OCI-LY3 (cell line): ENCODE measurements around the gene CAND1.

Source experiments
- H2AFZ ChIP-seq: fragments of 200-600, 300-600 bp; shearing (Covaris generic); 2 replicates; pipeline ENCODE4 v1.6.0; 2014; ENCODE audit warnings: antibody characterized with exemption, low read depth, low read length
- H3K27ac ChIP-seq: fragments of 200-600, 300-600 bp; sonication (generic); 2 replicates; pipeline ENCODE4 v1.5.1; 2014; ENCODE audit warnings: mild to moderate bottlenecking, low read length, moderate library complexity, mixed read lengths
- H3K27me3 ChIP-seq: fragments of 200-600, 300-600 bp; sonication (generic); 2 replicates; pipeline ENCODE4 v1.6.1; 2014; ENCODE audit warnings: low read depth, low read length, mixed read lengths
- H3K36me3 ChIP-seq: fragments of 200-600, 300-600 bp; sonication (generic); replicated peaks from 2 replicates; pipeline ENCODE3; 2014; ENCODE audit warnings: low read depth, low read length, mixed read lengths
- H3K4me1 ChIP-seq: fragments of 300-600, 200-600 bp; sonication (generic); 2 replicates; pipeline ENCODE4 v1.6.1; 2014; ENCODE audit warnings: low read length, mixed read lengths
- H3K4me2 ChIP-seq: fragments of 200-600, 300-600 bp; sonication (generic); 2 replicates; pipeline ENCODE4 v1.6.1; 2014; ENCODE audit warnings: low read length, mixed read lengths
- H3K4me3 ChIP-seq: fragments of 300-600, 200-600 bp; sonication (generic); 2 replicates; pipeline ENCODE4 v1.5.1; 2014; ENCODE audit warnings: antibody characterized with exemption, mild to moderate bottlenecking, low read length, moderate library complexity
- H3K79me2 ChIP-seq: fragments of 300-600, 200-600 bp; shearing (Covaris generic); 2 replicates; pipeline ENCODE4 v1.6.1; 2014; ENCODE audit warnings: mild to moderate bottlenecking, low read length, mixed read lengths
- H3K9ac ChIP-seq: fragments of 300-600, 200-600 bp; shearing (Covaris generic); 2 replicates; pipeline ENCODE4 v1.6.0; 2014; ENCODE audit warnings: mild to moderate bottlenecking, low read length, moderate library complexity
- H3K9me3 ChIP-seq: fragments of 200-600, 300-600 bp; shearing (Covaris generic); 2 replicates; pipeline ENCODE4 v1.6.1; 2014; ENCODE audit warnings: low read length, mixed read lengths; ENCODE audit not compliant: insufficient read depth
- H4K20me1 ChIP-seq: fragments of 200-600, 300-600 bp; sonication (generic); 2 replicates; pipeline ENCODE4 v1.6.1; 2016; ENCODE audit warnings: low read length, mixed read lengths; ENCODE audit not compliant: insufficient read depth
- EZH2phosphoT487 ChIP-seq: fragments of 200-600 bp; shearing (Covaris generic); IDR thresholded peaks from 2 replicates; pipeline ENCODE4 v1.6.1; 2018; ENCODE audit warnings: antibody characterized with exemption, mixed run types, low read depth
- TF ChIP-seq, protein P1 (sequence below): fragments of 200-600, 300-600 bp; sonication (generic); IDR thresholded peaks from 2 replicates; pipeline ENCODE4 v1.5.1; 2014; ENCODE audit warnings: antibody characterized with exemption, low read length, low read depth

CAND1 gene

GRCh38 chr12:67327466-67327865 is 58.3 kb downstream of the CAND1 start:
- H3K27ac ChIP-seq, result no peak overlapping the region
- TF ChIP-seq, protein P1, sequence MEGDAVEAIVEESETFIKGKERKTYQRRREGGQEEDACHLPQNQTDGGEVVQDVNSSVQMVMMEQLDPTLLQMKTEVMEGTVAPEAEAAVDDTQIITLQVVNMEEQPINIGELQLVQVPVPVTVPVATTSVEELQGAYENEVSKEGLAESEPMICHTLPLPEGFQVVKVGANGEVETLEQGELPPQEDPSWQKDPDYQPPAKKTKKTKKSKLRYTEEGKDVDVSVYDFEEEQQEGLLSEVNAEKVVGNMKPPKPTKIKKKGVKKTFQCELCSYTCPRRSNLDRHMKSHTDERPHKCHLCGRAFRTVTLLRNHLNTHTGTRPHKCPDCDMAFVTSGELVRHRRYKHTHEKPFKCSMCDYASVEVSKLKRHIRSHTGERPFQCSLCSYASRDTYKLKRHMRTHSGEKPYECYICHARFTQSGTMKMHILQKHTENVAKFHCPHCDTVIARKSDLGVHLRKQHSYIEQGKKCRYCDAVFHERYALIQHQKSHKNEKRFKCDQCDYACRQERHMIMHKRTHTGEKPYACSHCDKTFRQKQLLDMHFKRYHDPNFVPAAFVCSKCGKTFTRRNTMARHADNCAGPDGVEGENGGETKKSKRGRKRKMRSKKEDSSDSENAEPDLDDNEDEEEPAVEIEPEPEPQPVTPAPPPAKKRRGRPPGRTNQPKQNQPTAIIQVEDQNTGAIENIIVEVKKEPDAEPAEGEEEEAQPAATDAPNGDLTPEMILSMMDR, result no peak
- no peaks in the 10 kb centered on the region for H3K9me3 ChIP-seq

DNA sequence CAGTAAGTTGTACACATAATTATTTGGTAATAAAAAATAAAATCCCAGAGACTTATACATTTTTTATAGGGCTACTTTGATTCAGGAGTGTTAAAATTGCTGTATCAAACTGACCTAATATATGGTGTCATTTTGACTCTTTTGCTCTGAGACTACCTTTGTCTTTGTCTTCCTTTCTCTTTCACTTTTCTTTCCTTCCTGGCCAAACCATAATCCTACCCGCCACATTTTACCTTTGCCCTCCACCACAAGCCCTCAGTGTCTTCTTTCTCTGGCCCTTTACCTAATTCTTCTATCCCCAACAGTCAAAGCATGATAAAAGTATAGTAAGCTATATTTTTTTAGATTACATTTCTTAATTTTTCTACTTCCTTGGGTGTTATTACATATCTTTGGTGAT is 62.0 kb downstream of the CAND1 start:
- H3K4me2 ChIP-seq, result no peak overlapping the region
- no peaks in the 10 kb centered on the region for H3K79me2 ChIP-seq
- H3K27ac ChIP-seq, result no peak overlapping the region

More at GRCh38 chr12:67327466-67327865, 58.3 kb downstream of the CAND1 start:
- Histone ChIP-seq H3K79me2 (no peaks in the 10 kb centered on the region), H3K4me3 (no peak overlapping the region), H3K36me3 (peaks cover 15% of the 10 kb centered on the region), H3K9ac (no peak overlapping the region), H3K4me2 (no peak overlapping the region), H3K27me3 (no peaks in the 10 kb centered on the region), H3K4me1 (no peaks in the 10 kb centered on the region), H2AFZ (no peak overlapping the region), H4K20me1 (no peaks in the 10 kb centered on the region)

DNA sequence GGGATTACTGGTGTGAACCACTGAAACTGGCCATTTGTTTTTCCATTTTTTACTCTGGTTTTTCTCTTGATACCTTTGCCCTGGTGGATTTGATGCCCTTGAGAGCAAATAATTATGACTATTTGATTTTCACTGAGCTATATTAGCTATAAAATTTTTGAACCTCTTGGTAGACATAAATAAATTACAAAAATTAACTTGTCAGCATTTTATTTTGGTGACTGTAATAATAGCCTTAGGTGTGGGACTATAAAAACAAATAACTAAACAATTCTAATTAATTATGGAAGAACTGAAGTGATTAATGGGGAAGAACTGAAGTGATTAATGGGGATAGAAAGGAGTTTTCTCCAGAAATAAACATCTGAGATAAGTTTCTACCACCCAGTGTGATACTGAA is 62.7 kb downstream of the CAND1 start:
- Histone ChIP-seq H3K9ac (no peak overlapping the region), H2AFZ (no peak overlapping the region), H3K4me2 (no peak overlapping the region), H3K27ac (no peak overlapping the region), H3K79me2 (no peaks in the 10 kb centered on the region), H4K20me1 (no peaks in the 10 kb centered on the region), H3K27me3 (no peaks in the 10 kb centered on the region), H3K36me3 (no peaks in the 10 kb centered on the region), H3K4me1 (no peaks in the 10 kb centered on the region), H3K4me3 (no peak overlapping the region), H3K9me3 (no peaks in the 10 kb centered on the region)
- TF ChIP-seq EZH2phosphoT487, result no peak
- TF ChIP-seq, protein P1, result no peak

More for the DNA sequence above, 62.0 kb downstream of the CAND1 start:
- no peak for TF ChIP-seq EZH2phosphoT487
- TF ChIP-seq, protein P1, result no peak
- no peaks in the 10 kb centered on the region for H3K27me3 ChIP-seq
- no peak overlapping the region for H3K4me3 ChIP-seq
- H3K9ac ChIP-seq, result no peak overlapping the region
- H4K20me1 ChIP-seq, result no peaks in the 10 kb centered on the region
- H3K4me1 ChIP-seq, result no peaks in the 10 kb centered on the region
- H2AFZ ChIP-seq, result no peak overlapping the region
- no peaks in the 10 kb centered on the region for H3K36me3 ChIP-seq
- no peaks in the 10 kb centered on the region for H3K9me3 ChIP-seq

DNA sequence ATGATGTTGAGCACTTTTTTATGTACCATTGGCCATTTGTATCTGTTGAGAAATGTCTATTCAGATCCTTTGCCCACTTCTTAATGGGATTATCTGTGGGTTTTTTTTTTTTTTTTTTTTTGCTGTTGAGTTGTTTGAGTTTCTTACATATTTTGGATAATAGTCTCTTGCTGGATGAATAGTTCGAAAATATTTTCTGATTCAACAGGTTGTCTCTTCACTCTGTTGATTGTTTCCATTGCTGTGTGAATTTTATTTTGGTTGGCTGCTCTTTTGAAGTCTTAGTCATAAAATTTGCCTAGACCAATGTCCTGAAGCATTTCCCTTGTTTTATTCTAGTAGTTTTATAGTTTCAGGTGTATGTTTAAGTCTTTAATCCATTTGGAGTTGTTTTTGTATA is 64.5 kb downstream of the CAND1 start:
- no peak overlapping the region for H3K9ac ChIP-seq
- H3K27ac ChIP-seq, result no peak overlapping the region
- no peak overlapping the region for H3K4me2 ChIP-seq
- H2AFZ ChIP-seq, result no peak overlapping the region
- peaks cover 7% of the 10 kb centered on the region for H3K9me3 ChIP-seq
- H3K4me1 ChIP-seq, result no peaks in the 10 kb centered on the region
- no peaks in the 10 kb centered on the region for H3K79me2 ChIP-seq
- H3K36me3 ChIP-seq, result peaks cover 11% of the 10 kb centered on the region
- H3K27me3 ChIP-seq, result no peaks in the 10 kb centered on the region
- TF ChIP-seq EZH2phosphoT487, result no peak
- TF ChIP-seq, protein P1, result no peak
- no peaks in the 10 kb centered on the region for H4K20me1 ChIP-seq
- no peak overlapping the region for H3K4me3 ChIP-seq
